Measurements from ENCODE around the gene IL6.

- no peak for TF ChIP-seq CTCF (IDR thresholded peaks at IDR 0.05; ENCODE audit: borderline replicate concordance, extremely low read depth, low read length, poor library complexity, severe bottlenecking)
- no peak for TF ChIP-seq EZH2 (IDR thresholded peaks at IDR 0.05; ENCODE audit: borderline replicate concordance, low read depth, low read length, severe bottlenecking)
Observed at GRCh38 chr7:22730066-22730710, 3.2 kb downstream of the IL6 start.

Measured in DND-41 (cell line).